GM21515 (cell line): ENCODE measurements around the gene ABHD15.

ENCODE experiments used
- ATAC-seq: cut with Tn5 transposase; IDR thresholded peaks from one replicate; pipeline ENCODE4 v1.9.1; 2021; ENCODE audit not compliant: unreplicated experiment

The ABHD15 gene

DNA sequence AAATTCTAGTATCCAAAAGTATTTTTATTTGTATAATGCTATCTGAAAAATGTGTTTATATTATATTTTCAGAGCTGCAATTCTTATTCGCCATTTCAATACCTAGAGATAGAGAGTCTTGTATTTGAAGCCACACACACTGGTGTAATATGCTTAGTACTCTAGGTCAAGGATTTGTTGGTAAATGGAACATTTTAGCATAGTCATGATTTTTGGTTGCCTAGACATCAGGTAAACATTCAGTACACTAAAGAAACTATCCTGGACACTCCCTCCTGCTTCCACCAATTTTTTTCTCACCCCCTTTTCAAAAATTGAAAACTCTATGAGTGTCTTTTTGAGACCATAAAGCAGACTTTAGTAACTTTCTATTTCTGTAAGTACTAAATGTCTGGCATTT, 20.8 kb downstream of the ABHD15 start:
- no peak for ATAC-seq

DNA sequence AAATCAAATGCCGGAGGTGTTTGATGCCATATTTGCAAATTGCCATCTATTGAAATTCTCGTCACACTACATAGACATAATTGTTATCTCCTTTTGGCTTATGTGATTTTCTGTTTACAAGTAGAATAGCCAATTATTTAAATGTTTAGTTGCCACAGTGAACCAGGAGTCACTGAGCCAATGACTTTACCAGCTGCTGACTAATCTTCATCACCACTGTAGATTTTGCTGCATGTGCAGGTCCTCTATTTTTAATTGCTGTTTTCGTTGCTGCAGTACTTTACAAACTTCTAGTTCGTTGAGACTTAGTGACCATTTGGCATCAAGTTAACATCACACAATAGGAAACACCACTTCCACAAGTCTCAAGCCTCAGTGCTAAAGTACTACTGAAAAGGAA, 22.8 kb downstream of the ABHD15 start:
- ATAC-seq = no peak

DNA sequence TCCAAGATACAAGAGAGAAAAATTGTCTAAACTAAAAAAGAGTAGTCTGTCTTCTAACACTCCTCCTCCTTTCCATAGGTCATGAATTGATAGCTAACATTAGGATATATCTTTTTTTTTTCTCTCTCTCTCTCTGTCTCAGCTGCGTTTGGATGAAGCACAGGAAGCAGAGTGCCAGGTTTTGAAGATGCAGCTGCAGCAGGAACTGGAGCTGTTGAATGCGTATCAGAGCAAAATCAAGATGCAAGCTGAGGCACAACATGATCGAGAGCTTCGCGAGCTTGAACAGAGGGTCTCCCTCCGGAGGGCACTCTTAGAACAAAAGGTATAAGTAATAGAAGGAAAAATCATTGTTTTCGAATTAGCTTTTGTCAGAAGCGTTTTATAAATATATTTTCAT, 32.9 kb downstream of the ABHD15 start:
- ATAC-seq = no peak

DNA sequence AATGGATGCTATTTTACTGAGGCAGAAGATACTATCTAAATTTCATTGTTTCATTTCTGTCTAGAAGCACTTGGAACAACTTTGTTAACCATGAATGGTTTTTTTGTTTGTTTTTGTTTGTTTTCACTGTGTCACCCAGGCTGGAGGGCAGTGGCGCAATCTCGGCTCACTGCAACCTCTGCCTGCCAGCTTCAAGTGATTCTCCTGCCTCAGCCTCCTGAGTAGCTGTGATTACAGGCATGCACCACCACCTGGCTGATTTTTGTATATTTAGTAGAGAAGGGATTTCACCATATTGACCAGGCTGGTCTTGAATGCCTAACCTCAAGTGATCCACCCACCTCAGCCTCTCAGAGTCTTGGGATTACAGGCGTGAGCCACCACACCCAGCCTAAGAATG, 40.5 kb downstream of the ABHD15 start:
- ATAC-seq = no peak

DNA sequence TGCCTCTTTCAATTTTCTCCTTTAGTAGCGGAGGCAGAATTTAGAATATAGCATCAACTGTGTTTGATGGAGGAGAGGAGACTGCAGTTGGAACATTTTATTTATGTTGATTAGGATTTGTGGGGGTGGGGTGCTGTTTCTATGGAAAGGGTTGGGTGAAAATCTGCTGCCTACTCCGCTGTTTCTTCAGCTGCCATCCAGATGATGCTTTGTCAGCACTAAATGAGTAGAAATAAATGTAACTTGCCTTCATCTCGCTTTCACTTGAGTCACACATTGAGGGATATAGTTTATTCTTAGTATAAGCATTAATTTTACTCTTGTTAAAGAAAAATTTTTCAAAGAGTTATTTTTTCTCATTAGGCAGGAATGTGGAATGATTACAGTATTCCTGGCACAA, 42.1 kb downstream of the ABHD15 start:
- no peak for ATAC-seq

DNA sequence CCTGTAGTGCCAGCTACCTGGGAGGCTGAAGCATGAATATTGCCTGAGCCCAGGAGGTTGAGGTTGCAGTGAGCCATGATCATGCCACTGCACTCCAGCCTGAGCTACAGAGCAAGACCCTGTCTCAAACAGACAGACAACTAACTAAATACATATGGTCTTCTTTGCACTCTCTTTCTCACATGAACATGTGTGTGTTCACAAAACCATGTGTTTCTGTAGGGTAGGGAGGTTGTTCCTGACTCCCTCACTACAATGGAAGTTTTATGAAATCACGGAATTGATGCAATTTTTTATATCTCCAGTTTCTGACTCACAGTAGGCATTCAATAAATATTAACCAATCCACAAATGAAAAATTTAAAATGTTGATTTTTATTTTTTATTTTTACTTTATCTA, 48.5 kb downstream of the ABHD15 start:
- no peak for ATAC-seq

DNA sequence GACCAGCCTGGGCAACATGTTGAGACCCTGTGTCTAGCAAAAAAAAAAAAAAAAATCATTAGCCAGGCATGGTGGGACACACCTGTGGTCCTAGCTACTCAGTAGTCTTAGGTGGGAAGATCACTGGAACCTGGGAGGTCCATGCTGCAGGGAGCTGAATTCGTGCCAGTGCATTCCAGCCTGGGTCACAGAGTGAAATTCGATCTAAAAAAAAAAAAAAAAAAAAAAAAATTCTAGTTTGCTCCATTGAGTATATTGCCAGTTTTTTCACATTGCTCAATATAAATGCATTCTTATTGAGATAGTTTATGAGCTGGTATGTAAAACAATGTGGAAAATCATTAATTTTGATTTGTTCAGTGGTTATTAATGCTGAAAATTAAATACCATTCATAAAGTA, 52.0 kb downstream of the ABHD15 start:
- no peak for ATAC-seq

DNA sequence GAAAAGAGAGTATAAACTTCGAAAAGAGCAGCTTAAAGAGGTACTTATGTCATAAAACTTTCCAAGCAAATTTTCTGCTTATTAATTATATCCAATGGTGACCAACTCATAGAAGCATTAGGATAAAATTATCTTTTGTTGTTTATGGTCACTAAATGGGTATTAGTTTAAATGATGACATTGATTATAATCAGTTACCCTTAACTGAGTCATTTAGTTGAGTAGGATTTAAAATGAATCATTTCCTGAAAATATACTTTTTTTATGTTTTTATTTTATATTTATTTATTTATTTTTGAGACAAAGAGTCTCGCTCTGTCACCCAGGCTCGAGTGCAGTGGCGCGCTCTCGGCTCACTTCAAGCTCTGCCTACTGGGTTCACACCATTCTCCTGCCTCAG, 55.9 kb downstream of the ABHD15 start:
- ATAC-seq = no peak
